ENCODE measurements around the gene UBE2D2. TPM values are rescaled to one million over a fixed set of nuclear protein-coding genes. Genes with fewer than 3 reads are reported as not detected.
A peak's percentile ranks its signal among the peaks of the same experiment; 100 is the strongest.

Gene UBE2D2
- total and polyA plus RNA-seq, 2 of the 13 experiments (the other 11 are each of a cell fraction or from before 2014, with no cell fraction given) = 79.1 to 109 TPM

DNA sequence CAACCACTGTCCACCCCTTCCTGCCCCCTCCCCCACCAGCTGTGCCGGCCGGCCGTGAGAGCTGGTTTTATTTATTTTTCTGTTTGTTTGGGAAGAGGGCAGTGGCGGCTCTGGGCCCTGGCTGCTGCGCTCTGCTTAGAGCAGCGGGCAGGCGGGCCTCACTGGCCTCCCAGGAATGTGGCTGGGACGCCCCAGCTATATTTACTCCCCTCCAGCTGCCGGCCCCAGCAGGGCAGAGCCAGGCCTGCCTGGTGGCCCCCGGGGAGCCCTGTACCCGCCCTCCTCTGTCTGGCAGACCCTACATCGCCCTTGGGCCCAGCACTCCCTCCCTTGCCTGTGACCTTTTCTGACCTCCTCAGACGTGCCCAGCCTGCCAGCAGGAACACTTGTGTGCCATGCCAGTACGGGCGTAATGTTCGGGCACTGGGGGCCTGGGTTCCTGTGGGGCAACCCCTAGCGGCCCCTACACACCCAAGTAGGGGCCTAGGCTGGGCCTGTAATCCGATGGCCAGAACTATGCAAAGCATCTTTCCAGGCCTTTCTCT, 94.7 kb downstream of the UBE2D2 start (continued):
- TF ChIP-seq, protein P1, sequence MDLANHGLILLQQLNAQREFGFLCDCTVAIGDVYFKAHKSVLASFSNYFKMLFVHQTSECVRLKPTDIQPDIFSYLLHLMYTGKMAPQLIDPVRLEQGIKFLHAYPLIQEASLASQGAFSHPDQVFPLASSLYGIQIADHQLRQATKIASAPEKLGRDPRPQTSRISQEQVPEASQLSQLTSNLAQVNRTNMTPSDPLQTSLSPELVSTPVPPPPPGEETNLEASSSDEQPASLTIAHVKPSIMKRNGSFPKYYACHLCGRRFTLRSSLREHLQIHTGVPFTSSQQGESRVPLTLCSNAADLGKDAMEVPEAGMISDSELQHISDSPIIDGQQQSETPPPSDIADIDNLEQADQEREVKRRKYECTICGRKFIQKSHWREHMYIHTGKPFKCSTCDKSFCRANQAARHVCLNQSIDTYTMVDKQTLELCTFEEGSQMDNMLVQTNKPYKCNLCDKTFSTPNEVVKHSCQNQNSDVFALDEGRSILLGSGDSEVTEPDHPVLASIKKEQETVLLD (CRISPR knock-in tag; IDR thresholded peaks at IDR 0.05; ENCODE audit: low read depth) = no peak
- TF ChIP-seq, protein P2, sequence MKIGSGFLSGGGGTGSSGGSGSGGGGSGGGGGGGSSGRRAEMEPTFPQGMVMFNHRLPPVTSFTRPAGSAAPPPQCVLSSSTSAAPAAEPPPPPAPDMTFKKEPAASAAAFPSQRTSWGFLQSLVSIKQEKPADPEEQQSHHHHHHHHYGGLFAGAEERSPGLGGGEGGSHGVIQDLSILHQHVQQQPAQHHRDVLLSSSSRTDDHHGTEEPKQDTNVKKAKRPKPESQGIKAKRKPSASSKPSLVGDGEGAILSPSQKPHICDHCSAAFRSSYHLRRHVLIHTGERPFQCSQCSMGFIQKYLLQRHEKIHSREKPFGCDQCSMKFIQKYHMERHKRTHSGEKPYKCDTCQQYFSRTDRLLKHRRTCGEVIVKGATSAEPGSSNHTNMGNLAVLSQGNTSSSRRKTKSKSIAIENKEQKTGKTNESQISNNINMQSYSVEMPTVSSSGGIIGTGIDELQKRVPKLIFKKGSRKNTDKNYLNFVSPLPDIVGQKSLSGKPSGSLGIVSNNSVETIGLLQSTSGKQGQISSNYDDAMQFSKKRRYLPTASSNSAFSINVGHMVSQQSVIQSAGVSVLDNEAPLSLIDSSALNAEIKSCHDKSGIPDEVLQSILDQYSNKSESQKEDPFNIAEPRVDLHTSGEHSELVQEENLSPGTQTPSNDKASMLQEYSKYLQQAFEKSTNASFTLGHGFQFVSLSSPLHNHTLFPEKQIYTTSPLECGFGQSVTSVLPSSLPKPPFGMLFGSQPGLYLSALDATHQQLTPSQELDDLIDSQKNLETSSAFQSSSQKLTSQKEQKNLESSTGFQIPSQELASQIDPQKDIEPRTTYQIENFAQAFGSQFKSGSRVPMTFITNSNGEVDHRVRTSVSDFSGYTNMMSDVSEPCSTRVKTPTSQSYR (CRISPR knock-in tag; IDR thresholded peaks at IDR 0.05; ENCODE audit: borderline replicate concordance) = peak; percentile 72; the same call in 1 of the 2 replicates
- TF ChIP-seq RBM39 (IDR thresholded peaks at IDR 0.05; ENCODE audit: low read depth, low read length, poor library complexity, severe bottlenecking) = no peak
- TF ChIP-seq ZNF589 (CRISPR knock-in tag; conservative IDR thresholded peaks at IDR 0.05) = no peak
- TF ChIP-seq, protein P3, sequence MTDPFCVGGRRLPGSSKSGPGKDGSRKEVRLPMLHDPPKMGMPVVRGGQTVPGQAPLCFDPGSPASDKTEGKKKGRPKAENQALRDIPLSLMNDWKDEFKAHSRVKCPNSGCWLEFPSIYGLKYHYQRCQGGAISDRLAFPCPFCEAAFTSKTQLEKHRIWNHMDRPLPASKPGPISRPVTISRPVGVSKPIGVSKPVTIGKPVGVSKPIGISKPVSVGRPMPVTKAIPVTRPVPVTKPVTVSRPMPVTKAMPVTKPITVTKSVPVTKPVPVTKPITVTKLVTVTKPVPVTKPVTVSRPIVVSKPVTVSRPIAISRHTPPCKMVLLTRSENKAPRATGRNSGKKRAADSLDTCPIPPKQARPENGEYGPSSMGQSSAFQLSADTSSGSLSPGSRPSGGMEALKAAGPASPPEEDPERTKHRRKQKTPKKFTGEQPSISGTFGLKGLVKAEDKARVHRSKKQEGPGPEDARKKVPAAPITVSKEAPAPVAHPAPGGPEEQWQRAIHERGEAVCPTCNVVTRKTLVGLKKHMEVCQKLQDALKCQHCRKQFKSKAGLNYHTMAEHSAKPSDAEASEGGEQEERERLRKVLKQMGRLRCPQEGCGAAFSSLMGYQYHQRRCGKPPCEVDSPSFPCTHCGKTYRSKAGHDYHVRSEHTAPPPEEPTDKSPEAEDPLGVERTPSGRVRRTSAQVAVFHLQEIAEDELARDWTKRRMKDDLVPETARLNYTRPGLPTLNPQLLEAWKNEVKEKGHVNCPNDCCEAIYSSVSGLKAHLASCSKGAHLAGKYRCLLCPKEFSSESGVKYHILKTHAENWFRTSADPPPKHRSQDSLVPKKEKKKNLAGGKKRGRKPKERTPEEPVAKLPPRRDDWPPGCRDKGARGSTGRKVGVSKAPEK (CRISPR knock-in tag; IDR thresholded peaks at IDR 0.05; ENCODE audit: borderline replicate concordance) = no peak
- TF ChIP-seq ZBTB7A (CRISPR knock-in tag; IDR thresholded peaks at IDR 0.05) = peak; percentile 67; the same call in 1 of the 2 replicates
- TF ChIP-seq CREM (IDR thresholded peaks at IDR 0.05) = 0 out of 2 replicates have a peak, but pooled peaks have one; percentile 18
- TF ChIP-seq CREM (CRISPR knock-in tag; IDR thresholded peaks at IDR 0.05) = no peak
- 0 out of 2 replicates have a peak, but pooled peaks have one; percentile 21 for TF ChIP-seq CCDC6 (CRISPR knock-in tag; IDR thresholded peaks at IDR 0.05)
- 0 out of 2 replicates have a peak, but pooled peaks have one; percentile 47 for TF ChIP-seq ZNF343 (CRISPR knock-in tag; IDR thresholded peaks at IDR 0.05)
- no peak for TF ChIP-seq NCOA5 (CRISPR knock-in tag; IDR thresholded peaks at IDR 0.05)
- no peak for TF ChIP-seq MTA3 (CRISPR knock-in tag; IDR thresholded peaks at IDR 0.05)
- TF ChIP-seq ZNF878 (CRISPR knock-in tag; IDR thresholded peaks at IDR 0.05) = 0 out of 2 replicates have a peak, but pooled peaks have one; percentile 33
- TF ChIP-seq, protein P4, sequence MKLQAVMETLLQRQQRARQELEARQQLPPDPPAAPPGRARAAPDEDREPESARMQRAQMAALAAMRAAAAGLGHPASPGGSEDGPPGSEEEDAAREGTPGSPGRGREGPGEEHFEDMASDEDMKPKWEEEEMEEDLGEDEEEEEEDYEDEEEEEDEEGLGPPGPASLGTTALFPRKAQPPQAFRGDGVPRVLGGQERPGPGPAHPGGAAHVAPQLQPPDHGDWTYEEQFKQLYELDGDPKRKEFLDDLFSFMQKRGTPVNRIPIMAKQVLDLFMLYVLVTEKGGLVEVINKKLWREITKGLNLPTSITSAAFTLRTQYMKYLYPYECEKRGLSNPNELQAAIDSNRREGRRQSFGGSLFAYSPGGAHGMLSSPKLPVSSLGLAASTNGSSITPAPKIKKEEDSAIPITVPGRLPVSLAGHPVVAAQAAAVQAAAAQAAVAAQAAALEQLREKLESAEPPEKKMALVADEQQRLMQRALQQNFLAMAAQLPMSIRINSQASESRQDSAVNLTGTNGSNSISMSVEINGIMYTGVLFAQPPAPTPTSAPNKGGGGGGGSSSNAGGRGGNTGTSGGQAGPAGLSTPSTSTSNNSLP (IDR thresholded peaks at IDR 0.05; ENCODE audit: low read depth, low read length) = peak; percentile 23; the same call in 1 of the 2 replicates
- TF ChIP-seq, protein P5, sequence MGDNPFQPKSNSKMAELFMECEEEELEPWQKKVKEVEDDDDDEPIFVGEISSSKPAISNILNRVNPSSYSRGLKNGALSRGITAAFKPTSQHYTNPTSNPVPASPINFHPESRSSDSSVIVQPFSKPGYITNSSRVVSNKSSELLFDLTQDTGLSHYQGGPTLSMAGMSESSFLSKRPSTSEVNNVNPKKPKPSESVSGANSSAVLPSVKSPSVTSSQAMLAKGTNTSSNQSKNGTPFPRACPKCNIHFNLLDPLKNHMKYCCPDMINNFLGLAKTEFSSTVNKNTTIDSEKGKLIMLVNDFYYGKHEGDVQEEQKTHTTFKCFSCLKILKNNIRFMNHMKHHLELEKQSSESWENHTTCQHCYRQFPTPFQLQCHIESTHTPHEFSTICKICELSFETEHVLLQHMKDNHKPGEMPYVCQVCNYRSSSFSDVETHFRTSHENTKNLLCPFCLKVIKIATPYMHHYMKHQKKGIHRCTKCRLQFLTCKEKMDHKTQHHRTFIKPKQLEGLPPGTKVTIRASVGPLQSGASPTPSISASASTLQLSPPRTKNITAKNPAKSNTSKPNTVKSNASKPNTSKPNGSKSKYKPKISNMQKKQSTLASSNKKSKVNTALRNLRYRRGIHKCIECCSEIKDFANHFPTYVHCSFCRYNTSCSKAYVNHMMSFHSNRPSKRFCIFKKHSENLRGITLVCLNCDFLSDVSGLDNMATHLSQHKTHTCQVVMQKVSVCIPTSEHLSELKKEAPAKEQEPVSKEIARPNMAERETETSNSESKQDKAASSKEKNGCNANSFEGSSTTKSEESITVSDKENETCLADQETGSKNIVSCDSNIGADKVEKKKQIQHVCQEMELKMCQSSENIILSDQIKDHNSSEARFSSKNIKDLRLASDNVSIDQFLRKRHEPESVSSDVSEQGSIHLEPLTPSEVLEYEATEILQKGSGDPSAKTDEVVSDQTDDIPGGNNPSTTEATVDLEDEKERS (CRISPR knock-in tag; IDR thresholded peaks at IDR 0.05) = 0 out of 2 replicates have a peak, but pooled peaks have one; percentile 37
